Left lung (tissue), 10 donors: ENCODE measurements around the gene NOL4. TPM values are rescaled to one million over a fixed set of nuclear protein-coding genes. Genes with fewer than 3 reads are reported as not detected.

Source experiments
- ATAC-seq: fragments of 200-7000 bp; cut with Tn5 transposase; one replicate; pipeline ENCODE4 v1.9.1; 2020; ENCODE audit warnings: moderate library complexity
- DNase-seq, 4 donors: peaks; one replicate each; pipeline ENCODE4 v3.0.0-alpha.2; 2013 to 2020
- H3K27ac ChIP-seq, 2 donors: fragments of 200-600 bp; sonication (generic) in 1 of 2; one replicate each; pipeline versions ENCODE4 v1.5.0 to v1.8.0; 2020 to 2021
- H3K27me3 ChIP-seq, 2 donors: fragments of 200-600 bp; sonication (generic) in 1 of 2; one replicate each; pipeline versions ENCODE4 v1.5.0 to v1.8.0; 2020 to 2021
- H3K36me3 ChIP-seq, 2 donors: fragments of 200-600 bp; sonication (generic) in 1 of 2; one replicate each; pipeline versions ENCODE4 v1.5.0 to v1.8.0; 2020 to 2021
- H3K4me1 ChIP-seq, 2 donors: fragments of 200-600 bp; one replicate each; pipeline ENCODE4 v1.8.0; 2021
- H3K4me3 ChIP-seq, 2 donors: fragments of 200-600 bp; sonication (generic) in 1 of 2; one replicate each; pipeline versions ENCODE4 v1.5.0 to v1.8.0; 2020 to 2021; ENCODE audit warnings: mild to moderate bottlenecking in 1 of 2
- H3K9me3 ChIP-seq, 2 donors: fragments of 200-600 bp; sonication (generic) in 1 of 2; one replicate each; pipeline versions ENCODE4 v1.5.0 to v1.8.0; 2020 to 2021
- intact Hi-C, 2 donors: fragments of 100-400 bp; cut with DNase I; formaldehyde crosslinking; loops; one replicate each; pipeline versions ENCODE4 v1.11.2 to v1.14.2; 2022
- polyA plus RNA-seq, 6 donors: library from polyadenylated mRNA; unstranded; fragments of 120-200 nt; gene quantifications; one replicate each; pipeline ENCODE4 v1.2.1, GENCODE V29; 2013; ENCODE audit not compliant: insufficient read length in 6 of 6
- total RNA-seq, 2 donors: library from RNA; stranded (reverse); fragmentation: NEBNext Ultra II Directional; extraction: Animal tissue kit (Norgen Biotek cat#: 25700); gene quantifications; one replicate each; pipeline ENCODE4 v1.2.1, GENCODE V29; 2021
- TF ChIP-seq, protein P1 (sequence below), 2 donors: fragments of 200-600 bp; sonication (generic) in 1 of 2; IDR thresholded peaks; one replicate each; pipeline versions ENCODE4 v1.5.0 to v1.8.0; 2021; ENCODE audit warnings: antibody characterized with exemption in 2 of 2
- donor health status: DM: no; HTN: yes; CAD: no.
- donor health status: DM: no; HTN: no; CAD: no.

NOL4 gene
- total and polyA plus RNA-seq, 8 donors: 1.1 to 3.2 (median 1.8) TPM; not detected in 2

GRCh38 chr18:34223893-34224422 lies 755 bp downstream of the NOL4 start:
- Histone ChIP-seq H3K4me1 (peaks cover 5 to 17% of the 10 kb centered on the region in 2 donors), H3K27ac (no peak overlapping the region), H3K4me3 (peak overlapping the region in 1 of 2 donors; percentile 20), H3K9me3 (no peaks in the 10 kb centered on the region), H3K27me3 (peaks cover 57 to 77% of the 10 kb centered on the region in 2 donors), H3K36me3 (no peaks in the 10 kb centered on the region)
- intact Hi-C loops: loop anchor here in 1 of 2 donors (10.0 kb wide), 1 partner anchor 591 kb away; no protein-coding TSS in a partner anchor
- TF ChIP-seq, protein P1, sequence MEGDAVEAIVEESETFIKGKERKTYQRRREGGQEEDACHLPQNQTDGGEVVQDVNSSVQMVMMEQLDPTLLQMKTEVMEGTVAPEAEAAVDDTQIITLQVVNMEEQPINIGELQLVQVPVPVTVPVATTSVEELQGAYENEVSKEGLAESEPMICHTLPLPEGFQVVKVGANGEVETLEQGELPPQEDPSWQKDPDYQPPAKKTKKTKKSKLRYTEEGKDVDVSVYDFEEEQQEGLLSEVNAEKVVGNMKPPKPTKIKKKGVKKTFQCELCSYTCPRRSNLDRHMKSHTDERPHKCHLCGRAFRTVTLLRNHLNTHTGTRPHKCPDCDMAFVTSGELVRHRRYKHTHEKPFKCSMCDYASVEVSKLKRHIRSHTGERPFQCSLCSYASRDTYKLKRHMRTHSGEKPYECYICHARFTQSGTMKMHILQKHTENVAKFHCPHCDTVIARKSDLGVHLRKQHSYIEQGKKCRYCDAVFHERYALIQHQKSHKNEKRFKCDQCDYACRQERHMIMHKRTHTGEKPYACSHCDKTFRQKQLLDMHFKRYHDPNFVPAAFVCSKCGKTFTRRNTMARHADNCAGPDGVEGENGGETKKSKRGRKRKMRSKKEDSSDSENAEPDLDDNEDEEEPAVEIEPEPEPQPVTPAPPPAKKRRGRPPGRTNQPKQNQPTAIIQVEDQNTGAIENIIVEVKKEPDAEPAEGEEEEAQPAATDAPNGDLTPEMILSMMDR (IDR thresholded peaks at IDR 0.05): no peak
- ATAC-seq (no peak), DNase-seq (peak in 1 of 4 donors; percentile 26)

DNA sequence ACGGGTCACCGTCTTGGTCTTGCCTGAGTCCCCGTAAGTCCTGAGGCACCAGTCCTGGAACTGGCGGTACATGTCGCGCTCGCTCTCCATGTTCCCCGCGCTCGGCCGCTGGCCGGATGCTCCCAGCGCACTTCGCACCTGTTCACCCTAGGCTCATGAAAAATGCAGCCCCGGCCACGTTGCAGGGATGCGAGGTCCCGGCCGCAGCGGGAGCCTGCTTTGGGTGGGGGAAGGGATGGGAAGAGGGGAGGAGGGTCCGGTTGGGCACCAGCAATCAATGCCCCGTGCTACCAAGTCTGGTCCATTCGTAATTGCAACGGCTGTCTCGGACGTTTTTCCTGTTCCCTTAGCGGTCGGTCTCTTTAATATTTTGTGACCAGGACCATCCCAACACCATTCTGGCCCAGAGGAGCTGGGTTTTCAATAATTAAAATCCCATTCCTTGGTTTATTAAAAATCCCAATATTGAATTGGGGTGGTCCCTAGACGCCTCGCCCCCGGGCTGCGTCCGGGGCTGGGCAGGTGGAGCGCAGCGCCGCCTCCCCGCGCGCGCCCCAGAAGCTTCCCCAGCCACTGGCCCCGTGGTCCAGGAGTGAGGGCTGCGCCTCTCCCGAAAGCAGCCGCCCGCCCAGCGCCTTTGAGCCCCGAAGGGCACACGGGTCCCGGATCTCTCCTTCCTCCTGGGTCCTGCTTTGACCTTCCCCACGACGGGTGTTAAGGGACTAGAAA lies 1.4 kb downstream of the NOL4 start:
- Histone ChIP-seq H3K27me3 (peaks cover 57 to 77% of the 10 kb centered on the region in 2 donors), H3K4me1 (peaks cover 5 to 17% of the 10 kb centered on the region in 2 donors), H3K4me3 (peak overlapping the region; percentile 8 to 23), H3K27ac (no peak overlapping the region), H3K9me3 (no peaks in the 10 kb centered on the region), H3K36me3 (no peaks in the 10 kb centered on the region)
- DNase-seq: peak in 2 of 4 donors; percentile 13 to 72
- intact Hi-C loops: loop anchor here in 1 of 2 donors (10.0 kb wide), 1 partner anchor 591 kb away; no protein-coding TSS in a partner anchor
- peak; percentile 34 for ATAC-seq
- TF ChIP-seq, protein P1 (IDR thresholded peaks at IDR 0.05): no peak

DNA sequence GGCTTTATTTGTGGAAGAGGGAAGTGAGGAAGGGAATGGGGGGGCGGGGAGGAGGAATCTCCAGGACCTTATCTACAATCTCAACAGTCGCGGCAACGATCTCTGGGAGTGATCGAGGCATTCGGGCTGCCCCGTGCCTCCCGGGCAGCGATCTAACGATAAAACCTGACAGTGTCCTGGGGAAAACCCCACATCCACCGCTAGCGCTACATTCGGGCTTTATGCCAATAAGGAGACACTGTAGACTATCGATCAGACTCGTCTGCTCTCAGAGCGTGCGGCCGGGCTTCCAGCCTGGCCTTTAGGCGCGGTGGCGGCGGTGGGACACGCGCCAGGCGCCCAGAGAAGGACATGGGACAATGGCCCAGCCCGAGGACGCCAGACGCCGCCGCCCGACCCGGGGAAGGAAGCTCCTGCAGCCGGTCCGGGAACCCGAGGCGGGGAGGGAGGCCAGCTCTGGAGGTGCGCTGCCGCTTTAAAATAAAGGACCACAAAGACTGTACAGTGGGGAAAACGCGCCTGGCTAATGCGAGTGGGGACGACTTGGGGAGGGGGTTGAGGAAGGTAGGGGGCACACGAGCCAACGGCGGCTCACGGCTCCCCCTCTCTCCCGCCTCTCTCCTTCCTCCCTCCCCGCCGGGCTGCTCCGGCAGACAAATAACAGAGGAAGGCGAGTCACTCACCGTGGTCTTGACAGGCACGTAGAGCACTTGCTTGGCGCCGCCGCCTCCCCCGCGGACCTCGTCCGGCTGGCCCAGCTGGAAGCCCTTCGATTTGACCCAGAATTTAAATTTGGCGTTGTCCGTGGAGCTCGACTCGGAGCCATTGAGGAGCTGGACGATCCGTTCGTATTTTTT lies 2.2 kb downstream of the NOL4 start:
- intact Hi-C loops: loop anchor here in 1 of 2 donors (10.0 kb wide), 1 partner anchor 592 kb away; no protein-coding TSS in a partner anchor
- Histone ChIP-seq H3K27ac (no peak overlapping the region), H3K27me3 (peaks cover 57 to 77% of the 10 kb centered on the region in 2 donors), H3K36me3 (no peaks in the 10 kb centered on the region), H3K9me3 (no peaks in the 10 kb centered on the region), H3K4me3 (peak overlapping the region; percentile 8 to 23), H3K4me1 (peaks cover 5 to 17% of the 10 kb centered on the region in 2 donors)
- ATAC-seq: peak; percentile 48
- DNase-seq: peak in 3 of 4 donors; percentile 16 to 68 (median 16)
- TF ChIP-seq, protein P1 (IDR thresholded peaks at IDR 0.05): no peak

- no peak overlapping the region for H3K4me3 ChIP-seq
- no peaks in the 10 kb centered on the region for H3K9me3 ChIP-seq
- no peaks in the 10 kb centered on the region for H3K36me3 ChIP-seq
- peaks cover 57 to 73% of the 10 kb centered on the region in 2 donors for H3K27me3 ChIP-seq
- peak in 1 of 4 donors; percentile 52 for DNase-seq
- TF ChIP-seq, protein P1 (IDR thresholded peaks at IDR 0.05): no peak
- H3K27ac ChIP-seq: no peak overlapping the region
- intact Hi-C loops: loop anchor here in 1 of 2 donors (10.0 kb wide), 1 partner anchor 593 kb away; no protein-coding TSS in a partner anchor
- ATAC-seq: peak; percentile 14
- peaks cover 5 to 17% of the 10 kb centered on the region in 2 donors for H3K4me1 ChIP-seq
These were observed 2.8 kb downstream of the NOL4 start for GRCh38 chr18:34221971-34222306.
